NCI-H226 (cell line): ENCODE results near the gene HERC2.
"Not testable (repeated sequence)": the region's sequence is repeated elsewhere in the genome, so short reads cannot be mapped to it uniquely, and the experiment has no call there.

ENCODE experiments used
- DNase-seq: peaks from one replicate; pipeline ENCODE4 v3.0.0-alpha.2; 2015

The HERC2 gene

GRCh38 chr15:28216946-28217546 is 104.9 kb downstream of the HERC2 start:
- DNase-seq: not testable (repeated sequence)

- DNase-seq: not testable (repeated sequence)
These were observed 106.5 kb downstream of the HERC2 start for GRCh38 chr15:28215521-28215920.

GRCh38 chr15:28214006-28214790 is 107.8 kb downstream of the HERC2 start:
- not testable (repeated sequence) for DNase-seq

GRCh38 chr15:28213393-28213792 is 108.6 kb downstream of the HERC2 start:
- DNase-seq: not testable (repeated sequence)

- no peak for DNase-seq
These were observed 113.4 kb downstream of the HERC2 start for GRCh38 chr15:28208583-28208982.

GRCh38 chr15:28205640-28206039 is 116.3 kb downstream of the HERC2 start:
- not testable (repeated sequence) for DNase-seq

GRCh38 chr15:28203055-28203828 is 118.7 kb downstream of the HERC2 start:
- not testable (repeated sequence) for DNase-seq

GRCh38 chr15:28202124-28202523 is 119.9 kb downstream of the HERC2 start:
- DNase-seq: not testable (repeated sequence)

GRCh38 chr15:28198215-28198614 is 123.8 kb downstream of the HERC2 start:
- DNase-seq: not testable (repeated sequence)

- not testable (repeated sequence) for DNase-seq
These were observed 124.3 kb downstream of the HERC2 start for GRCh38 chr15:28197694-28198093.

- not testable (repeated sequence) for DNase-seq
These were observed 125.4 kb downstream of the HERC2 start for GRCh38 chr15:28196581-28196980.

- DNase-seq: no peak
These were observed 129.2 kb downstream of the HERC2 start for GRCh38 chr15:28192772-28193171.

- DNase-seq: no peak
These were observed 130.1 kb downstream of the HERC2 start for GRCh38 chr15:28191832-28192231.

- no peak for DNase-seq
These were observed 131.4 kb downstream of the HERC2 start for GRCh38 chr15:28190391-28191174.

GRCh38 chr15:28185148-28185895 is 136.7 kb downstream of the HERC2 start:
- no peak for DNase-seq

- no peak for DNase-seq
These were observed 137.8 kb downstream of the HERC2 start for GRCh38 chr15:28184166-28184565.

- no peak for DNase-seq
These were observed 139.2 kb downstream of the HERC2 start for GRCh38 chr15:28182731-28183130.

GRCh38 chr15:28182216-28182615 is 139.8 kb downstream of the HERC2 start:
- DNase-seq: no peak

GRCh38 chr15:28181366-28181765 is 140.6 kb downstream of the HERC2 start:
- DNase-seq: no peak

GRCh38 chr15:28179270-28179669 is 142.7 kb downstream of the HERC2 start:
- DNase-seq: no peak

GRCh38 chr15:28178727-28179126 is 143.3 kb downstream of the HERC2 start:
- no peak for DNase-seq

GRCh38 chr15:28178290-28178689 is 143.7 kb downstream of the HERC2 start:
- no peak for DNase-seq
